ENCODE data around the gene GSTT4. TPM values are rescaled to one million over a fixed set of nuclear protein-coding genes. Genes with fewer than 3 reads are reported as not detected.
"Not testable (repeated sequence)": the region's sequence is repeated elsewhere in the genome, so short reads cannot be mapped to it uniquely, and the experiment has no call there.

The GSTT4 gene
- total RNA-seq, 1 experiment from 2014 or later: not detected

DNA sequence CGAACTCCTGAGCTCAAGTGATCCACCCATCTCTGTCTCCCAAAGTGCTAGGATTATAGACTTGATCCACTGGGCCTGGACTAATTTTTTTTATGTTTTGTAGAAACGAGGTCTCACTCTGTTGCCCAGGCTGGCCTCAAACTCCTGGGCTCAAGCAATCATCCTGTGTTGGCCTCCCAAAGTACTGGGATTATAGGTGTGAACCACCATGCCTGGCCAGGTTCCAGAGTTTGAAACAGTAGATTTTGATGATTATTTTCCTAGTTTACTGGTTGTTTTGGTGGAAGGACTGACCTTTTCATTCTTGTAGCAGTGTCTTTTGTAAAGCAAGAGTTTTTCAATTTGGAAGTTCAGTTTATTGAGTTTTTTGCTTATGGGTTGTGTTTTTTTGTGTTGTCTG is 20.8 kb upstream of the GSTT4 start:
- no peak for DNase-seq (ENCODE audit: extremely low read depth, low read depth)

DNA sequence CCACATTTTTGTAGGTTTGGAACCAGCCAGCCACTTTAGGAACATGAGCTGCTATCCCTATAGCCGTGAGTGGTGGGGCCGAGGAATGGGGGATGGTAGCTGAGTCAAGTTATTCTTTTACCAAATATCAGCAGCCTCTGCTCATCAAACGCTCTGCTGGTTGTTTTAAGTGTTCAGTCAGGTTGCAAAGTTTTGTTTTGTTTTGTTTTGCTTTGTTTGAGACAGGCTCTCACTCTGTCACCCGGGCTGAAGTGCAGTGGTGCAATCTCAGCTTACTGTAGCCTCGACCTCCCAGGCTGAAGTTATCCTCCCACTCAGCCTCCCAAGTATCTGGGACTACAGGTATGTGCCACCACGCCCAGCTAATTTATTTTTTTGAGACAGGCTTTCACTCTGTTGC is 20.2 kb upstream of the GSTT4 start:
- DNase-seq (ENCODE audit: extremely low read depth, low read depth): no peak

DNA sequence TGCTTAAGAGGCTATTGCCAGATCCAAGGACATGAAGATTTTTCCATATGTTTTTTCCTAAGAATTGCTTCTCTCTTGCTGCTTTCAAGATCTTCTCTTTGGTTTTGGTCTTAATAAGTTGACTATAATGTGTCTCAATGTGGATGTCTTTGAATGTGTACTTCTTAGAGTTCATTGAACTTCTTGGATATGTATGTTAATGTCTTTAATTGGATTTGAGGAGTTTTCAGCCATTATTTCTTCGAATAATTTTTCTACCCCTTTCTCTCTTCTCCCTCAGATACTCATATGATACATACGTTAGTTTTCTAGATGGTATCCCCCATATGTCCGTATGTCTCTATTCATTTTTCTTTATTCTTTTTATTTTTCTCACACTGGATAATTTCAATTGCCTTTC is 19.1 kb upstream of the GSTT4 start:
- no peak for DNase-seq (ENCODE audit: extremely low read depth, low read depth)

DNA sequence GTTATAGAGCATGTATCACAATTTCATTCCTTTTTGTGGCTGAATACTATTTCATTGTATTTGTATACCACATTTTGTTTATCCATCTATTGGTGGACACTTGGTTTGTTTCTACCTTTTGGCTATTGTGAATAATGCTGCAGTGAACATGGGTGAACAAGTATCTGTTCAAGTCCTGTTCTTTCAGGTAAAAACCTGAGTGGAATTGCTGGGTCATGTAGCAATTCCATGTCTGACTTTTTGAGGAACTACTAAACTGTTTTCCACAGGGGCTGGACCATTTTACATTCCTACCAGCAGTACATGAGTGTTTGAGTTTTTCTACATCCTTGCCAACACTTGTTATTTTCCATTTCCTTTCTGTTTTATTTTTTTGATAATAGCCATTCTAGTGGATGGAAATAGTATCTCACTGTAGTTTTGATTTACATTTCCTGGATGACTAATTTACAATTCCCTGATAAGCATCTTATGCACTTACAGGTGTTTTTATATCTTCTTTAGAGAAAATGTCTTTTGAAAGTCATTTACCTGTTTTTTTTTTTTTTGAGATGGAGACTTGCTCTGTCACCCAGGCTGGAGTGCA is 18.0 kb upstream of the GSTT4 start:
- no peak for DNase-seq (ENCODE audit: extremely low read depth, low read depth)

DNA sequence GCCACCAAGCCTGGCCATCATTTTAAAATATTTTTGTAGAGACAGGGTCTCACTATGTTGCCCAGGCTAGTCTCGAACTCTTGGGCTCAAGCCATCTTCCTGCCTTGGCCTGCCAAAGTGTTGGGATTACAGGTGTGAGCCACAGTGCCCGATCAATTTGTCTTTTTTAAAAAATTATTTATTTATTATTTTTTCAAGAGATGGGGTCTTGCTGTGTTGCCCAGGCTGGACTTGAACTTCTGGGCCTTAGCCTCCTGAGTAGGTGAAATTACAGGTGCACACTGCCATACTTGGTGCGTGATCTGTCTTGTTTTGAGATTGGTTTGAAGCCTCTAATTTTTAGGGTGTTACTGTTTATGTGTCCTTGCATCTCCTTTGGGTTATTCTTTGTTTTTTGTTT is 16.1 kb upstream of the GSTT4 start:
- no peak for DNase-seq (ENCODE audit: extremely low read depth, low read depth)

DNA sequence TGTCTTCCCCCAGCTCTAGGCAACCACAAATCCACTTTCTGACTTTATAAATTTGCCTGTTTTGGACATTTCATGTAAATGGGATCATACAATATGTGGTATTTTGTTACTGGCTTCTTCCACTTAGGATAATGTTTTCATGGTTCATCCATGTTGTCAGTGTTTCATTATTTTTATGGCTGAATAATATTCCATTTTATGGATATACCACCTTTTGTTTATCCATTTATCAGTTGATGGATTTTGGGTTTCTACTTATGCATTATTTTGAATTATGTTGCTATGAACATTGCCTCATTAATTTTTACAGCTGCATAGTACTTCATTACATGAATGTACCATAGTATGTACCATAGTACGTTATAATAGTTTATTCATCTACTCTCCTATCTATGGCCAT is 10.9 kb upstream of the GSTT4 start:
- DNase-seq (ENCODE audit: extremely low read depth, low read depth): no peak

DNA sequence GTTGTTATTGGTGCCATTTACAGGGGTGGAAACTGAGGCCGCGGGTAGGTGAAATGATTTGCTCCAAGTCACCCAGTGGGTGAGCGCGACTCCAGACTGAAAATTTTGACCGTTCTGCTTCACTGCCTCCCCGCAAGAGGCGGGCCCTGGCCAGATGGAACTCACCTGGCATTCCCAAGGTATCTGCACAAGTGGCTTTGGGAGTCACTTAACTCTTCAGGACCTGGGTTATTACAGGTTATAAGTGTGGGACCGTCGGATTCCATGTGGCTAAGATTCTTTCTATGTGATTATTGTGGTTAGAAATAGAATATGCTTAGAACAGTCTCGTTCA is 6.4 kb upstream of the GSTT4 start:
- no peak for DNase-seq (ENCODE audit: extremely low read depth, low read depth)

DNA sequence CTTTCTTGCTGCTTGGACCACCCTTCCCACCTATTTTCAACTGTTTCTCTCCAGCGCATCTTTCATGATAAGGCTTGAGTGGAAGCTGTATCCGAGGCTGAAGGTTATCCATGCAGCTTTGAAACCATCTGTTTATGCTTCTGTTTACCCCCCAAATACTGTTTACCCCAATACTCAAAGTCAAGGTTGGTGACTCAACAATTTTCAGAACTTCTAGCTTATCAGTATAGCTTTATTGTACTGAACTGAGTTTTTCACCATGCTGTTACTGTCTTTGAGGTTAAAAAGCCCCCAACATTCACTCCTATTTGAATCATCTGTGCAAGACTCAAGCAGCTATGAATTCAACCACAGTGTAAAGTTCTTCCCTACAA is 4.8 kb upstream of the GSTT4 start:
- DNase-seq (ENCODE audit: extremely low read depth, low read depth): no peak

DNA sequence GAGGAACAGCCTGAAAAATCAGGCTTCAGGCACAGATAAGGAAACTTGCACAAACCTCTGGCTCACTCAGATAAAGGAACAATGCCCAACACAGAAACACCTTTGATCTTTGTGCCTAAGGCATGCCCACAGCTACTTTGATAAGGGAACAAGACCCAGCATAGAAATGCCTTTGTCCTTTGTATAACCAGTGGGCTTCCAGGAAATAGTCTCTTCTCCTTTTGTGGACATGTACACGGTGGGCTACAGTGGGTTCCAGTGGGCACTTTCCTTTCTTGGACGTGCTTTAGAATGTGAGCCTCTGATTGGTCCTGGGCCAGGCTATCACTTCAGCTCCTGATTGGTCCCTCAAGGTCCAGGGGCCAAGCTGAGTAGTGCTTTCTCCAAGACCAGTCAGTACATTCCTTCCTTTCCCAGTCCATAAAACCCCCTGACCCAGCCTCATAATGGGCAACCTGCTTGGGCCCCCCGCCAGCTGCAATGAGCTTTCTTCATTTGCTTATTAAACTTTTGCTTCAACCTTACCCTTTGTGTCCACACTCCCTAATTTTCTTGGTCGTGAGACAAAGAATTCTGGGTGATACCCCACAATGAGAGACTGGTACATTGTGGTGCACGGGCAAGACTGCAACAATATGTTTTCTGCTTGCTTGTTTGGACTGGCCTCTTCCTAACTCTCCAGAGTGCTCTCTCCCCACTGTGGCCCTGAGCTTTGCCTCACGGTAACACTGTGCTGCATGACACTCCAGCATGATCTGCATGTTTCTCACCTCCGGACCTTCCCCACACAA is 4.2 kb upstream of the GSTT4 start:
- DNase-seq (ENCODE audit: extremely low read depth, low read depth): no peak

DNA sequence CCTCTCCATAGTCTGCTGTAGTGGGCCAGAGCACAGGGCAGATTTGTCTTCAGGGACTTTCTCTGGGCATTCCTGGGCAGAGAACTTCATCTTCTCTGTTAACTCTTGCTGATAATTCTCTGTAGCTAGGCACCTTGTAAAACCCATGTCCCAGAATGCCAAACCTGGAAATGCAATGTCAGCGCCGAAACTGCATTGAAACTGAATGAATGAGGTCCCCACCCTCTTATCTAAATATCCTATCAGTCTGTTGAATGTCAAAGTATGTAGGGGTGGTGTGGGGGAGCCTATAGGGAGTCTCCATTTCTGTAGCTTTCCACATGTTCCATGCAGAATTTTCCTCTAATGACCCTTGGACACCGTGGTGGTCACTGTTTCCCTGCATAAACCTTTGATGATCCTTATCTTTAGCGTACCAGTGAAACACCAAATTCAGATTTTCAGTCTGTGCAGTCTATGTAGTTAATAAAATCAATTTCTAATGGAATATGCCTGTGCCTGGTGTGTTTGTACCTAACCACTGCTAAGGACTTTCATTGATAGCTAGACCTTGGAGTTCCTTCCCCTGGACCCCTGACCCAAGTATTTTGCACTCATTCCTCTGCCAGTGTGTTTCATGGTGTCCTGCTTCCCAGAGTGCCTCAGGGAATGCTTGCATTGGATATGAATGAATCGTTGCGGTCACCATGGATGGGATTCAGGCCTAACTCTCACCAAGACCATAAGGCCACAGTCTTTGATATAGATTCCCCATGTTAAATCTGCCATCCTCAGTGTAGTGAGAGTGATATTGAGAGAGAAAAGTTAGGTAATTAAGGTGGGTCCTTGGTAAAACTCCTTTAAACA is 3.4 kb upstream of the GSTT4 start:
- no peak for DNase-seq (ENCODE audit: extremely low read depth, low read depth)

DNA sequence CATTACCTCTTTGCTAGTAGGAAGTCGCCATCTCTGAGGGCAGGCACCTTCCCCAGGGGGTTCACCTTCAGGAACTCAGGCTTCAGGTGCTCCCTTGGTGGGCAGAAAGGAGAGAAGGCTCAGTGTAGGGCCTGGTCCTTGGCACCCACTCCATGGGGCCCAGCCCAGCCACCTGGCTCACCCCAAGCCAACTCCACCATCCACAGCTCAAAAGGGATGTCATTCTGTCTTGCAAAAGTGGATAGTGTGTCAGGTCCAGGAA is 2.7 kb upstream of the GSTT4 start:
- DNase-seq (ENCODE audit: extremely low read depth, low read depth): no peak

DNA sequence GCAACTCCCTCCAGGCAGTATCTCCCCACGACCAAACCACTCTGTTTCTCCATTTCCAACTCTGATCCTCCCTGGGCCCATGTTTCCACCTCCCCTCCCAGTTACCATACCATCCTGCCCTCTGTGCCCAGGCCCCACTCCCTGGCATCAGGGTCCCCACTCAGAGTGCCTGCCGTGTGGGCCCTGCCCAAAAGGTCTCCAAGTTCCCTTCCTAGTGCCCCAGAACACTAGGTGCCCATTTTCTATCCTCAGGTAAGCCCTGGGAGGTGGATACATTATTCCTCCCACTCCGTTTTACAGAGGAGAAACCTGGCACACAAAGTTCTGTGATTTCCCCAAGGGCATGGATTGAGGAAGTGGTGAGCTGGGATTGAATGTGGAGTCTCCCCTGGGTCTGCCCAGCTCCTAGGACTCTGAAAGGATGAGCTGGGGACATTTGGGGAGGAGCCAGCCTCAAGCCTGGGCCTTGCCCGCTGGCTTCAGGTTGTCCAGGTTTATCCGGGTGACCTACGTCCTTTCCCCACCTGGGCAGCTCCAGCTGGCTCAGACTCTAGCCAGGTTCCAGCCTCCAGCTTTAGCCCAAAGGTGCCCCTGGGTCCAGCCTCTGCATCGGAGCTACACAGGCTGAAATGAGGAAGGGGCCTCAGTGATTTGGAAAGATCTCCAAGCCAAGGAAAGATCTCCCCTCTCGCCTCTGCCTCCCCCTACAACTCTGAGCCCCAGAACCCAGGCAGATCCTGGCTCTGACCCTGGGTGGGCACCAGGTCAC is 2.2 kb upstream of the GSTT4 start:
- no peak for DNase-seq (ENCODE audit: extremely low read depth, low read depth)

DNA sequence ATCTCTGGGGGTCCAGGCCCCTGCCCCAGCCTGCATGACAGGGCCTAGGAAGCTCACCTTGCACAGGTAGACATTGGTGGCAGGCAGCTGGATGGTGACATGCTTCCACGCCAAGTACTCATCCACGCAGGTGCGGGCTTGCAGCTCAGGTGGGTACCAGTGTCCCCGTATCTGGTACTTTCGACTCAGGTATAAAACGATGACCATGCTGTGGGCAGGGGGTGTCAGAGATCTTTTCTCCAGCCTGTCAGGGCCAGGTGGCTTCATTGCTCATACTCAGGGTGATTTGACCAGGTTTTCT is 1.6 kb upstream of the GSTT4 start:
- DNase-seq (ENCODE audit: extremely low read depth, low read depth): no peak

DNA sequence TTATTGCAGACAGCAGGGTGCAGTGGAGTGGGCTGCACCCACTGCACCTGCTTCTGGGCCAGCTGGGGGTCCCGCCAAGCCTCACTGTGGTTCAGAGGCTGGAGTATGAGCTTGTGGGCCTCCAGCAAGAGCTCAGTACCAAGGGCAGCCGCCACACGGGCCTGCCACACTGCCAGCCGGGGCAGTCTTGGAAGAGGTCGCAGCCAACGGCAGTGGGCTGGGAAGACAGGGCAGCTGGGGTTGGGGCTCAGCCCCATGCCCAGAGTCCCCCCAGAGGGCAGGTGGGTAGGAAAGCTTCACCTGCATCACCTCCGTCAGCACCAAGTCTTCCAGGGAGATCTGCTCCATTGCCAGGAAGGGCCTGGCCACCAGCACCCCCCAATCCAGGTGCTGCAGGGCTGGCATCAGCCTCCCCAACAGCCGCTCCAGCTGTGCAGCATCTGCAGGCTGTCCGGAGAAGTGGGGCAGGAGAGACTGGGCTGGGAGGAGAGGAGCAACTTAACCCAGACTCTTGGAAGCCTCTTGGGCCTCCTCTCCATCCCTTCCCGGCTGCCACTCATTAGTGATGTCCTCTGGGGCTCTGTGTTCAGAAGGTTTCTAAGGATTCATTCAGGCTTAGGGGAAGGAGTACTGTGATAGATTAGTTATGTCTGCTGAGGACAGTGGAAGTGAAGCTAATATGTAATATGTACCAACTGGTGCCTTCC is 1.1 kb upstream of the GSTT4 start:
- no peak for DNase-seq (ENCODE audit: extremely low read depth, low read depth)

DNA sequence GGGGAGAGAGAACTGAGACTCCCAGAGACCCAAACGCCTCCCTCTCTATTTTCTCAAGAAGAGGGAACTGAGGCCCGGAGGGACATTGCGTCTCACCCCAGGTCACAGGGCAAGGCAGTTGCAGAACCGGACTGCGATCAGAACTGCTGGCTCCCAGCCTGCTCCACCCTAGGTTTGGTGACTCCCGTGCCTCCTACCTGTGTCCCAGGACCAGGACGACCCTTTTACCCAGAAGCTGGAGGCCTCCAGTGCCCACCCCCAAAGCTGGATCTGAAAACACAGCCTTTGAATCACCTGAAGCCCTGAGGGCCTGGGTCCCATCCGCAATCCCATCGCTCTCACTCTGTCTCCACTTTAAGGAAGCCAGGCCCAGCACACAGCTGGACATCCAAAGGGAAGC is 1.4 kb downstream of the GSTT4 start:
- no peak for DNase-seq (ENCODE audit: extremely low read depth, low read depth)

DNA sequence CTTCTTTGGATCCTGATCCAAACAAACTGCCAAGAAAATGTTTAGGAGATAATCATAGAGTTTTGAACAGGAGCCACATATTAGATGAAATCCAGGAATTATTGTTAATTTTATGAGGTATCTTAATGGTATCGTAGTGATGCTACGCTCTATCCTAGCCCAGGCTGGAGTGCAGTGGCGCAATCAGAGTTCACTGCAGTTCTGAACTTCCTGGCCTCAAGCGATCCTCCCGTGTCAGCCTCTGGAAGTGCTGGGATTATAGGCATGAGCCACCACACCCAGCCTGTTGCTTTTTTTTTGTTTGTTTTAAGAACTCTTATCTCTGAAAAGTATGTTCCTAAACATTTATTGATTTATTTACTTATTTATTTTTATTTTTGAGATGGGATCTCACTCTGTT is 2.4 kb downstream of the GSTT4 start:
- no peak for DNase-seq (ENCODE audit: extremely low read depth, low read depth)

DNA sequence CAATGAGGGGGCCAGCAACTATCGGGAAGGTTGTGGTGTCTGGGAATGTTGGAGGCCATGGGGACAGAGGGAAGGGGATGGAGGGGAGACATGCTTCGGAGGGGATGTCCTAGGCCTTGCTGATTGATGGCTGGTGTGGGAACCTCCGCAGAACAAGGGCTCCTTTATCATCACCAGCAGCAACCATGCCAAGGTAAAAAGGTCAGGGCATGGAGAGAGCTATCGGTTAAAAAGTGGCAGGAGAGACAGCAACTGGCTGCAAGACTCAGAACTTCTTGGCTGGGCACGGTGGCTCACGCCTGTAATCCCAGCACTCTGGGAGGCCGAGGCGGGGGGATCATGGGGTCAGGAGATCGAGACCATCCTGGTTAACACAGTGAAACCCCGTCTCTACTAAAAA is 3.0 kb downstream of the GSTT4 start:
- no peak for DNase-seq (ENCODE audit: extremely low read depth, low read depth)

DNA sequence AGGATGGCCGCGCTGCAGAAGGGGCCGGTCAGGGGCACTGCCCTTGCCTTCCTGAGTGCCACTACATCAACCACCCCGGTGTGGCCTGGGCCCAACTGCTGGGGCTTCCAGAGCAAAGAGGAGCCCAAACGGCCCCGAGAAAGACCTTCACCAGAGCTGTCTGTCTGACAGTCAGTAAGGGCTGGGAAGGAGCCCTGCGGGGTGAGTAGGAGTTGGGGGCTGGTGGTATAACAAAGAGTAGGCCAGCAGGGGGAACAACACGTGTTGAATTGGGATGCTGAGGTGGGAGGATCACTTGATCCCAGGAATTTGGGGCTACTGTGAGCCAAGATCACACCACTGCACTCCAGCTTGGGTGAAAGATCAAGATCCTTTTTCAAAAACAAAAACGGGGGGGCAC is 3.9 kb downstream of the GSTT4 start:
- DNase-seq (ENCODE audit: extremely low read depth, low read depth): no peak

DNA sequence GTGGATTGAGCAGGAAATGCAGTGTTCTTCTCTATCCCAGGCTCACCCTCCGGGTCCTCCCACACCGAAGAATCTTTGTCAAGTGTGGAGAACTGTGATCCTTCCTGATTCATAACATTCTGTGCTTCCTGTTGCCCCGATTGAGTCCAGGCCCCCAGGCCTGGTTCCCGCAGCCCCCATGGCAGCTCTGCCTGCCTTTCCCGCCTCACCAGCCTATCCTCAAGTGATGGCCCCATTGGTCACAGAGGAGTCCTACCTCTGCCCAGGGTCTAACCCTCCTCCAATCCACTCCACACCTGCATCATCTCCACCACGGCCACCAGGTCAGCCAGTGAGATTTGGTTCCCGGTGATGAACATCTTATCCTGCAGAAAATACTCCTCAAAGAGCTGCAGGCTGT is 5.5 kb downstream of the GSTT4 start:
- DNase-seq (ENCODE audit: extremely low read depth, low read depth): not testable (repeated sequence)

DNA sequence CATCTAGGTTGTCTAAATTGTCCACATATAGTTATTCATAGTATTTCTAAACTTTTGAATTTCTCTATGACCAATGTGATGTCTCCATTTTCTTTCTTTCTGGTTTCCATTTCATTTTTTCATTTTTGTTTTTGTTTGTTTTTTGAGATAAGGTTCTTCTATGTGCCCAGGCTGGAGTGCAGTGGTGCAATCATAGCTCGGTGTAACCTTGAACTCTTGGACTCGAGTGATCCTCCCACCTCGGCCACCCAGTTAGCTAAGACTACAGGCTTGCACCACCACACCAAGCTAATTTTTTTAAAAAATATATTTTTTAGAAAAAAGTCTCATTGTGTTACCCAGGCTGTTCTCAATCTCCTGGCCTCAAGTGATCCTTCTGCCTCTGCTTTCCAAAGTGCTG is 8.2 kb downstream of the GSTT4 start:
- DNase-seq (ENCODE audit: extremely low read depth, low read depth): no peak

DNA sequence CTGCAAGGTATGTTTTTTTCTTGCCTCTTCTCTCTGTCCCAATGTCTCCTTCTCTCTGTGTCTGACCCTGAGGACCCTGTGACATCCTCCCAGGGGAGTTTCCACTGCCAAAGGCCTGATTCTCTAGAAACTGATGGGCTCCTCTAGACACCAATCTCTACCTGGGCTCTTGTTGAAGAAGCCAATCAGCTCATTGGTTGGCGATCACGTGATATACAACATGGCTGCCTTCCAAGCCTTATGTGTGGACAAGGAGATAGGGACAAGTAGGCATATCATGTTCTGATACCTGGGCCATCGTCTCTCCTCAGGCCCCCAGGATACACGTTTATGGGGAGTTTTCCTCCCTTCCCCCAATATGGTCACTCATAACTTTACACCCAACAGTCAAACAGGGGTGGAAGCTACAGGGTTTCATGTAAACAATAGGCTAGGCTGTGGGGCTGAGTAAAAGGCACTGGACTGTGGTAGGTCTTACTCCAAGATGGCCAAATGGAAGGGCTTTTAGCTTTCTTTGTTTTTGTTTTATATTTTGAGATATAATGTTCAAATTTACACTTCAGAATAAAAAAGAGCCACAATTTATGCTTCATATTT is 11.6 kb downstream of the GSTT4 start:
- DNase-seq (ENCODE audit: extremely low read depth, low read depth): not testable (repeated sequence)

Data from NCI-H460 (cell line).